A673 (cell line): Measurements from ENCODE around the gene UBE3B.

Experiments
- EZH2 ChIP-seq: fragments of 200-600 bp; sonication (generic); IDR thresholded peaks from 2 replicates; pipeline ENCODE4 v1.6.1; 2017; ENCODE audit warnings: borderline replicate concordance, low read depth, mild to moderate bottlenecking, mixed read lengths, antibody characterized with exemption, low read length; ENCODE audit not compliant: poor library complexity, severe bottlenecking
- TF ChIP-seq, protein P1 (sequence below): fragments of 300-800, 200-600 bp; sonication (generic); conservative IDR thresholded peaks from 2 replicates; pipeline ENCODE4 v1.5.1; 2017; ENCODE audit warnings: low read depth, mild to moderate bottlenecking, antibody characterized with exemption, low read length, moderate library complexity, mixed read lengths

DNA sequence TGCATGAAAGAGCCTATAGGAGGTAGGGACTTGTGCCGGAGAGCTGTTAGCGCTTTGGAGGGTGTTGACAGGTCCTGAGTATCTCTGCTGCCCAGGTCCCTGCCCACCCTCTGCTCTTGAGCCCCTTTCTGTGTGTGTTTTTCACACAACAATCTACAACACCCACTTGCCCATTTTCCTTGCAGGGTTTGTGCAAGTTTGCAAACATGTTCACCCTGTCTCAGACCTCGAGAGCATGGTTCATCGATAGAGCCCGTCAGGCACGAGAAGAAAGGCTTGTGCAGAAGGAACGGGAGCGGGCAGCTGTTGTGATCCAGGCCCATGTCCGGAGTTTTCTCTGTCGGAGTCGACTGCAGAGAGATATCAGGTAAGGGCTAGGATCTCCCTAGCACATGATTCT lies 5.9 kb downstream of the UBE3B start:
- TF ChIP-seq, protein P1, sequence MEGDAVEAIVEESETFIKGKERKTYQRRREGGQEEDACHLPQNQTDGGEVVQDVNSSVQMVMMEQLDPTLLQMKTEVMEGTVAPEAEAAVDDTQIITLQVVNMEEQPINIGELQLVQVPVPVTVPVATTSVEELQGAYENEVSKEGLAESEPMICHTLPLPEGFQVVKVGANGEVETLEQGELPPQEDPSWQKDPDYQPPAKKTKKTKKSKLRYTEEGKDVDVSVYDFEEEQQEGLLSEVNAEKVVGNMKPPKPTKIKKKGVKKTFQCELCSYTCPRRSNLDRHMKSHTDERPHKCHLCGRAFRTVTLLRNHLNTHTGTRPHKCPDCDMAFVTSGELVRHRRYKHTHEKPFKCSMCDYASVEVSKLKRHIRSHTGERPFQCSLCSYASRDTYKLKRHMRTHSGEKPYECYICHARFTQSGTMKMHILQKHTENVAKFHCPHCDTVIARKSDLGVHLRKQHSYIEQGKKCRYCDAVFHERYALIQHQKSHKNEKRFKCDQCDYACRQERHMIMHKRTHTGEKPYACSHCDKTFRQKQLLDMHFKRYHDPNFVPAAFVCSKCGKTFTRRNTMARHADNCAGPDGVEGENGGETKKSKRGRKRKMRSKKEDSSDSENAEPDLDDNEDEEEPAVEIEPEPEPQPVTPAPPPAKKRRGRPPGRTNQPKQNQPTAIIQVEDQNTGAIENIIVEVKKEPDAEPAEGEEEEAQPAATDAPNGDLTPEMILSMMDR, result no peak
- TF ChIP-seq EZH2, result no peak
